HEK293 (cell line): ENCODE results near the gene RAD51C.

Experiments used
- CTCF ChIA-PET: fragments of 350-600 bp; formaldehyde crosslinking; extraction: SDS; loops from one replicate; lab custom pipeline; 2021; ENCODE audit warnings: antibody characterized with exemption; lab: Yijun Ruan, JAX
- POLR2A ChIA-PET: fragments of 300-600 bp; formaldehyde crosslinking; extraction: SDS; loops from one replicate; lab custom pipeline; 2020; ENCODE audit warnings: antibody characterized with exemption, inconsistent platforms; lab: Yijun Ruan, JAX
- H3K27ac ChIP-seq: fragments of 200-500 bp; sonication (Bioruptor generic); 2 replicates; pipeline ENCODE4 v1.5.1; 2014; ENCODE audit warnings: low read depth, low read length, control low read depth, inconsistent platforms; ENCODE audit errors: extremely low read depth
- H3K36me3 ChIP-seq, 2 experiments: fragments of 200-500 bp in 1 of 2; sonication (Bioruptor generic) in 1 of 2; 1 replicate in 1 of 2; 2 replicates in 1 of 2; pipeline ENCODE4 v1.5.1; 2014 to 2017; ENCODE audit warnings: inconsistent platforms in 2 of 2, low read length in 2 of 2; ENCODE audit not compliant: control insufficient read depth in 2 of 2, insufficient read depth in 1 of 2
- H3K4me1 ChIP-seq: fragments of 200-500 bp; sonication (Bioruptor generic); 2 replicates; pipeline ENCODE4 v1.5.1; 2014; ENCODE audit warnings: mild to moderate bottlenecking, low read length, inconsistent platforms; ENCODE audit not compliant: control insufficient read depth, insufficient read depth
- H3K4me3 ChIP-seq: 2 replicates; pipeline ENCODE4 v1.5.1; 2011; ENCODE audit warnings: low read depth, mild to moderate bottlenecking, control low read depth, low read length, moderate library complexity
- H3K9me3 ChIP-seq: fragments of 200-500 bp; sonication (Bioruptor generic); 2 replicates; pipeline ENCODE4 v1.5.1; 2014; ENCODE audit warnings: low read depth, low read length, inconsistent platforms; ENCODE audit not compliant: control insufficient read depth, insufficient read depth
- KLF8 ChIP-seq: fragments of 450-650 bp; formaldehyde crosslinking; IDR thresholded peaks from 2 replicates; pipeline ENCODE4 v1.5.1; 2016; ENCODE audit warnings: missing biosample characterization, missing genetic modification characterization
- REST ChIP-seq: fragments of 450-650 bp; formaldehyde crosslinking; IDR thresholded peaks from 2 replicates; pipeline ENCODE4 v1.5.1; 2016; ENCODE audit warnings: missing biosample characterization, missing genetic modification characterization
- SP3 ChIP-seq: fragments of 450-650 bp; formaldehyde crosslinking; IDR thresholded peaks from 2 replicates; pipeline ENCODE4 v1.5.1; 2016; ENCODE audit warnings: missing biosample characterization, missing genetic modification characterization
- TSHZ1 ChIP-seq: fragments of 450-650 bp; formaldehyde crosslinking; IDR thresholded peaks from 2 replicates; pipeline ENCODE4 v1.5.1; 2016; ENCODE audit warnings: missing biosample characterization, missing genetic modification characterization, borderline replicate concordance
- ZBTB20 ChIP-seq: fragments of 450-650 bp; formaldehyde crosslinking; IDR thresholded peaks from 2 replicates; pipeline ENCODE4 v1.5.1; 2016; ENCODE audit warnings: missing biosample characterization, missing genetic modification characterization
- ZBTB7A ChIP-seq: fragments of 450-650 bp; formaldehyde crosslinking; IDR thresholded peaks from 2 replicates; pipeline ENCODE4 v1.5.1; 2016; ENCODE audit warnings: low read depth, missing biosample characterization, missing genetic modification characterization
- ZFHX2 ChIP-seq: fragments of 450-650 bp; formaldehyde crosslinking; conservative IDR thresholded peaks from 2 replicates; pipeline ENCODE4 v1.5.1; 2016; ENCODE audit warnings: missing biosample characterization, missing genetic modification characterization
- ZNF114 ChIP-seq: fragments of 450-650 bp; formaldehyde crosslinking; IDR thresholded peaks from 2 replicates; pipeline ENCODE4 v1.5.0; 2017; ENCODE audit warnings: missing biosample characterization, missing genetic modification characterization
- ZNF174 ChIP-seq: fragments of 450-650 bp; formaldehyde crosslinking; IDR thresholded peaks from 2 replicates; pipeline ENCODE4 v1.5.0; 2017; ENCODE audit warnings: missing biosample characterization, mild to moderate bottlenecking, missing genetic modification characterization
- ZNF19 ChIP-seq: fragments of 450-650 bp; formaldehyde crosslinking; IDR thresholded peaks from 2 replicates; pipeline ENCODE4; 2016; ENCODE audit warnings: missing biosample characterization, missing genetic modification characterization, low read depth
- ZNF274 ChIP-seq, 2 experiments: fragments of 200-500 bp in 1 of 2; fragments of 450-650 bp in 1 of 2; sonication (Bioruptor generic) in 1 of 2; formaldehyde crosslinking in 1 of 2; IDR thresholded peaks; 2 replicates each; pipeline versions ENCODE4 v1.5.1 to v1.6.1; 2014 to 2016; ENCODE audit warnings: borderline replicate concordance in 1 of 2, inconsistent platforms in 1 of 2, low read length in 1 of 2, missing biosample characterization in 1 of 2, missing genetic modification characterization in 1 of 2
- ZNF324 ChIP-seq: fragments of 450-650 bp; formaldehyde crosslinking; IDR thresholded peaks from 2 replicates; pipeline ENCODE4 v1.5.1; 2016; ENCODE audit warnings: missing biosample characterization, missing genetic modification characterization
- ZNF341 ChIP-seq: fragments of 450-650 bp; formaldehyde crosslinking; IDR thresholded peaks from 2 replicates; pipeline ENCODE4; 2016; ENCODE audit warnings: low read depth, missing biosample characterization, missing genetic modification characterization
- ZNF362 ChIP-seq: fragments of 450-650 bp; formaldehyde crosslinking; IDR thresholded peaks from 2 replicates; pipeline ENCODE4 v1.5.1; 2016; ENCODE audit warnings: missing biosample characterization, missing genetic modification characterization
- ZNF449 ChIP-seq: fragments of 450-650 bp; formaldehyde crosslinking; IDR thresholded peaks from 2 replicates; pipeline ENCODE4 v1.5.1; 2017; ENCODE audit warnings: missing biosample characterization, mild to moderate bottlenecking, missing genetic modification characterization, moderate library complexity
- ZNF548 ChIP-seq: fragments of 450-650 bp; formaldehyde crosslinking; IDR thresholded peaks from 2 replicates; pipeline ENCODE4 v1.5.1; 2016; ENCODE audit warnings: missing biosample characterization, missing genetic modification characterization
- ZNF555 ChIP-seq: fragments of 450-650 bp; formaldehyde crosslinking; conservative IDR thresholded peaks from 2 replicates; pipeline ENCODE4 v1.5.1; 2017; ENCODE audit warnings: missing biosample characterization, mild to moderate bottlenecking, missing genetic modification characterization, inconsistent platforms
- ZNF600 ChIP-seq: fragments of 450-650 bp; formaldehyde crosslinking; IDR thresholded peaks from 2 replicates; pipeline ENCODE4 v1.5.1; 2016; ENCODE audit warnings: missing biosample characterization, missing genetic modification characterization
- ZNF664 ChIP-seq: fragments of 450-650 bp; formaldehyde crosslinking; IDR thresholded peaks from 2 replicates; pipeline ENCODE4 v1.5.1; 2016; ENCODE audit warnings: missing biosample characterization, missing genetic modification characterization
- TF ChIP-seq, protein P1 (sequence below): fragments of 450-650 bp; formaldehyde crosslinking; IDR thresholded peaks from 2 replicates; pipeline ENCODE4 v1.5.1; 2016; ENCODE audit warnings: missing biosample characterization, missing genetic modification characterization

RAD51C gene

GRCh38 chr17:58693751-58694150 is 1.3 kb downstream of the RAD51C start (continued):
- TF ChIP-seq ZNF19 (no peak), ZNF274 (IDR thresholded peaks at IDR 0.05; ENCODE audit: low read length) (no peak), ZNF274 (tag by site-specific recombination; IDR thresholded peaks at IDR 0.05; ENCODE audit: borderline replicate concordance) (no peak), ZNF555 (tag by site-specific recombination) (no peak), ZFHX2 (tag by site-specific recombination) (no peak), ZNF114 (no peak)
- TF ChIP-seq, protein P1, sequence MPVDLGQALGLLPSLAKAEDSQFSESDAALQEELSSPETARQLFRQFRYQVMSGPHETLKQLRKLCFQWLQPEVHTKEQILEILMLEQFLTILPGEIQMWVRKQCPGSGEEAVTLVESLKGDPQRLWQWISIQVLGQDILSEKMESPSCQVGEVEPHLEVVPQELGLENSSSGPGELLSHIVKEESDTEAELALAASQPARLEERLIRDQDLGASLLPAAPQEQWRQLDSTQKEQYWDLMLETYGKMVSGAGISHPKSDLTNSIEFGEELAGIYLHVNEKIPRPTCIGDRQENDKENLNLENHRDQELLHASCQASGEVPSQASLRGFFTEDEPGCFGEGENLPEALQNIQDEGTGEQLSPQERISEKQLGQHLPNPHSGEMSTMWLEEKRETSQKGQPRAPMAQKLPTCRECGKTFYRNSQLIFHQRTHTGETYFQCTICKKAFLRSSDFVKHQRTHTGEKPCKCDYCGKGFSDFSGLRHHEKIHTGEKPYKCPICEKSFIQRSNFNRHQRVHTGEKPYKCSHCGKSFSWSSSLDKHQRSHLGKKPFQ = no peak

- H3K4me1 ChIP-seq = peaks cover 16% of the 10 kb centered on the region
- CTCF ChIA-PET = interaction anchor here (0.6 to 0.9 kb wide), 2 partner anchors 63 to 310 kb away, joined by 3 read pairs; no protein-coding TSS in a partner anchor
- H3K36me3 ChIP-seq = peaks cover 22 to 33% of the 10 kb centered on the region in 2 experiments
- H3K4me3 ChIP-seq = peak overlapping the region; percentile 74
- no peaks in the 10 kb centered on the region for H3K9me3 ChIP-seq
- POLR2A ChIA-PET = interaction anchor here (5.0 kb wide), 1 partner anchor 63 kb away, joined by 49 read pairs; no protein-coding TSS in a partner anchor
- H3K27ac ChIP-seq = no peak overlapping the region
- TF ChIP-seq ZNF324 (no peak), KLF8 (no peak), REST (tag by site-specific recombination) (0 out of 2 replicates have a peak, but pooled peaks have one; percentile 4), ZNF362 (tag by site-specific recombination) (peak; percentile 57; the same call in 1 of the 2 replicates), ZNF600 (peak; percentile 48; the same call in 1 of the 2 replicates)
- TF ChIP-seq, all 188 proteins: peak for 3
Observed at GRCh38 chr17:58694302-58694701, 1.9 kb downstream of the RAD51C start.

DNA sequence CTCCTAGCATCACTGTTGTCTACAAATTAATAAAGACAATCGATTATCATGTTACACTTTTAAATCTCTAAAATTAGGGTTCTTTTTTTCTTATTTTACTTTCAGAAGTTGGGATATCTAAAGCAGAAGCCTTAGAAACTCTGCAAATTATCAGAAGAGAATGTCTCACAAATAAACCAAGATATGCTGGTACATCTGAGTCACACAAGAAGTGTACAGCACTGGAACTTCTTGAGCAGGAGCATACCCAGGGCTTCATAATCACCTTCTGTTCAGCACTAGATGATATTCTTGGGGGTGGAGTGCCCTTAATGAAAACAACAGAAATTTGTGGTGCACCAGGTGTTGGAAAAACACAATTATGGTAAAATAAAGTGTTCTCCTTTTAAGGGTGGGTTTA is 2.4 kb downstream of the RAD51C start:
- H3K36me3 ChIP-seq = peaks cover 27 to 39% of the 10 kb centered on the region in 2 experiments
- no peaks in the 10 kb centered on the region for H3K9me3 ChIP-seq
- peaks cover 16% of the 10 kb centered on the region for H3K4me1 ChIP-seq
- CTCF ChIA-PET = interaction anchor here (0.6 kb wide), 1 partner anchor 64 kb away, joined by 3 read pairs; no protein-coding TSS in a partner anchor
- no peak overlapping the region for H3K27ac ChIP-seq
- POLR2A ChIA-PET = interaction anchor here (1.0 kb wide), 2 partner anchors 63 to 359 kb away, joined by 3 to 4 read pairs; no protein-coding TSS in a partner anchor
- H3K4me3 ChIP-seq = peak overlapping the region; percentile 6; the same call in 1 of the 2 replicates
- TF ChIP-seq ZNF449 (no peak), TSHZ1 (tag by site-specific recombination) (no peak), ZBTB20 (no peak), ZBTB7A (tag by site-specific recombination) (no peak), ZNF548 (no peak), ZNF174 (tag by site-specific recombination) (no peak), ZNF341 (no peak), ZNF664 (tag by site-specific recombination) (no peak), SP3 (tag by site-specific recombination) (no peak)
